HepG2 (cell line): ENCODE results near the gene FAM174C. TPM values are rescaled to one million over a fixed set of nuclear protein-coding genes. Genes with fewer than 3 reads are reported as not detected.

Experiments
- ATAC-seq: fragments of 200-7000 bp; cut with Tn5 transposase; 3 replicates; pipeline ENCODE4 v1.9.1; 2020; ENCODE audit warnings: mild to moderate bottlenecking, moderate library complexity
- BruUV-seq: library from RNA; stranded (reverse); fragments of 400-500 nt; replicated peaks from 2 replicates; lab custom pipeline; 2021; lab: Mats Ljungman, UMichigan
- CTCF ChIA-PET: fragments of 300-600 bp; formaldehyde crosslinking; extraction: SDS; loops from one replicate; lab custom pipeline; 2021; ENCODE audit warnings: low total read pairs, inconsistent platforms, low intra/inter-chr PET ratio; lab: Yijun Ruan, JAX
- POLR2A ChIA-PET: fragments of 350-600 bp; sonication (Branson Sonifier 250); formaldehyde crosslinking; loops from one replicate; lab custom pipeline; 2020; ENCODE audit warnings: antibody characterized with exemption, inconsistent platforms; lab: Yijun Ruan, JAX
- DNase-seq: peaks from one replicate; pipeline ENCODE4 v3.0.0-alpha.2; 2015; ENCODE audit warnings: low spot score
- FAIRE-seq: peaks from 3 replicates; lab custom pipeline; 2011; peaks lifted over from hg19 to GRCh38; lab: Jason Lieb, UNC
- H2AFZ ChIP-seq: one replicate; pipeline ENCODE4 v1.6.1; 2011; ENCODE audit warnings: low read length, inconsistent platforms
- H3K27ac ChIP-seq: fragments of 300-600 bp; 3 replicates; pipeline ENCODE4 v1.8.0; 2011; ENCODE audit warnings: mixed run types, mild to moderate bottlenecking, mixed read lengths, low read length, inconsistent platforms; ENCODE audit not compliant: insufficient read depth; ENCODE audit errors: extremely low read length
- H3K27me3 ChIP-seq, 2 experiments: fragments of 200-600 bp in 1 of 2; 2 replicates in 1 of 2; 3 replicates in 1 of 2; pipeline versions ENCODE4 v1.6.0 to v1.8.0; 2011; ENCODE audit warnings: low read length in 2 of 2, mild to moderate bottlenecking in 2 of 2, moderate library complexity in 2 of 2, inconsistent platforms in 1 of 2; ENCODE audit not compliant: insufficient read depth in 2 of 2, control insufficient read depth in 1 of 2
- H3K36me3 ChIP-seq, 2 experiments: fragments of 200-600 bp in 1 of 2; replicated peaks in 1 of 2; 2 replicates in 1 of 2; 3 replicates in 1 of 2; pipeline versions ENCODE4 v1.5.1 to v1.8.0; 2011; ENCODE audit warnings: low read length in 2 of 2, inconsistent platforms in 1 of 2; ENCODE audit not compliant: insufficient read depth in 2 of 2, control insufficient read depth in 1 of 2
- H3K4me1 ChIP-seq: 2 replicates; pipeline ENCODE4 v1.5.1; 2012; ENCODE audit warnings: low read length, inconsistent platforms; ENCODE audit not compliant: insufficient read depth
- H3K4me2 ChIP-seq: 2 replicates; pipeline ENCODE4 v1.6.0; 2011; ENCODE audit warnings: low read depth, low read length, inconsistent platforms
- H3K4me3 ChIP-seq, 3 experiments: fragments of 200-600 bp in 1 of 3; sonication (generic), shearing (Covaris generic) in 1 of 3; replicated peaks in 1 of 3; 2 replicates each; pipeline ENCODE4 v1.5.1; 2011 to 2016; ENCODE audit warnings: low read length in 3 of 3, inconsistent platforms in 2 of 3, low read depth in 2 of 3, mild to moderate bottlenecking in 2 of 3, control low read depth in 1 of 3, mixed read lengths in 1 of 3; ENCODE audit not compliant: insufficient read depth in 1 of 3
- H3K79me2 ChIP-seq: one replicate; pipeline ENCODE4 v1.6.1; 2011; ENCODE audit warnings: low read length, inconsistent platforms; ENCODE audit not compliant: insufficient read depth
- H3K9ac ChIP-seq: 2 replicates; pipeline ENCODE4 v1.6.0; 2011; ENCODE audit warnings: mild to moderate bottlenecking, low read depth, low read length, inconsistent platforms; ENCODE audit not compliant: insufficient read depth
- H3K9me3 ChIP-seq: 2 replicates; pipeline ENCODE4 v1.5.1; 2012; ENCODE audit warnings: mild to moderate bottlenecking, low read length
- H4K20me1 ChIP-seq: 2 replicates; pipeline ENCODE4 v1.6.0; 2011; ENCODE audit warnings: inconsistent platforms, mild to moderate bottlenecking, low read length, moderate library complexity; ENCODE audit not compliant: insufficient read depth
- CC2D1A ChIP-seq: sonication (generic); formaldehyde crosslinking; IDR thresholded peaks from 2 replicates; pipeline ENCODE4 v1.8.1; 2023; ENCODE audit warnings: mild to moderate bottlenecking, missing genetic modification reagents
- ESRRA ChIP-seq: sonication (generic); formaldehyde crosslinking; IDR thresholded peaks from 2 replicates; pipeline ENCODE4 v1.5.1; 2020; ENCODE audit warnings: mild to moderate bottlenecking, low read depth, missing genetic modification reagents
- GATAD2A ChIP-seq: IDR thresholded peaks from 2 replicates; pipeline ENCODE4 v1.6.1; 2016
- MBD4 ChIP-seq: IDR thresholded peaks from 2 replicates; pipeline ENCODE4 v1.6.1; 2012; ENCODE audit warnings: low read length, inconsistent platforms, borderline replicate concordance
- NFRKB ChIP-seq: fragments of 450-650 bp; IDR thresholded peaks from 2 replicates; pipeline ENCODE4 v1.6.1; 2017
- XBP1 ChIP-seq: sonication (generic); formaldehyde crosslinking; IDR thresholded peaks from 2 replicates; pipeline ENCODE4 v1.5.0; 2020; ENCODE audit warnings: missing genetic modification reagents
- ZNF792 ChIP-seq: IDR thresholded peaks from 2 replicates; pipeline ENCODE4 v1.6.1; 2016
- WGBS: methylation state at CpG from one replicate; pipeline ENCODE4 v1.1.6; 2017; ENCODE audit warnings: low lambda C conversion rate; 5-methylcytosine and 5-hydroxymethylcytosine counted together
- in situ Hi-C: cut with HindIII; loops from 2 replicates; pipeline ENCODE4 v1.10.0; 2017; ENCODE audit warnings: low pct_unique_long_range_greater_than_20kb; ENCODE audit not compliant: extremely low pct_ligation_motif_present
- intact Hi-C: fragments of 100-400 bp; cut with micrococcal nuclease; formaldehyde crosslinking; loops from one replicate; pipeline ENCODE4 v1.10.0; 2022; ENCODE audit not compliant: unreplicated experiment
- polyA plus RNA-seq, 8 experiments: library from polyadenylated mRNA; depleted of rRNA in 3 of 8; stranded (reverse) in 7 of 8; unstranded in 1 of 8; fragments of >200 nt; fragmentation: Illumina TruSeq in 4 of 8; extraction: Trizol in 4 of 8; gene quantifications; 2 replicates each; pipeline versions ENCODE4 v1.2.1 to v1.2.3, GENCODE V29; 2011 to 2016; ENCODE audit warnings: low read depth in 4 of 8, missing spikeins in 1 of 8, mixed read lengths in 1 of 8; ENCODE audit not compliant: insufficient read depth in 1 of 8
- total RNA-seq, 5 experiments: library from RNA; depleted of rRNA; stranded (reverse); fragments of >200 nt; fragmentation: Illumina TruSeq; extraction: Trizol; gene quantifications; 2 replicates each; pipeline ENCODE4 v1.2.3, GENCODE V29; 2016; ENCODE audit warnings: low read depth in 1 of 5
- TF ChIP-seq, protein P1 (sequence below): sonication (generic); formaldehyde crosslinking; IDR thresholded peaks from 2 replicates; pipeline ENCODE4 v1.8.0; 2022; ENCODE audit warnings: mild to moderate bottlenecking, missing genetic modification reagents, moderate library complexity
- TF ChIP-seq, protein P2 (sequence below): sonication (generic); formaldehyde crosslinking; conservative IDR thresholded peaks from 2 replicates; pipeline ENCODE4 v1.8.0; 2022; ENCODE audit warnings: mild to moderate bottlenecking, moderate library complexity, missing genetic modification reagents
- TF ChIP-seq, protein P3 (sequence below): IDR thresholded peaks from 2 replicates; pipeline ENCODE4 v1.6.1; 2012; ENCODE audit warnings: low read depth, low read length, improper control_type of control experiment

Gene FAM174C
- total and polyA plus RNA-seq, 2 of the 13 experiments (the other 11 are each of a cell fraction or from before 2014, with no cell fraction given), result 19.5 to 31.3 TPM

- DNase-seq, result no peak
- intact Hi-C loops (no loop called here), in situ Hi-C loops (no loop called here)
- ChIA-PET CTCF (no interaction called here), POLR2A (no interaction called here)
- H3K9me3 ChIP-seq, result no peaks in the 10 kb centered on the region
- no peak overlapping the region for H3K27ac ChIP-seq
- no peak overlapping the region for H2AFZ ChIP-seq
- WGBS, result 99% methylated on average over 39 of the region's 43 CpGs
- H3K4me3 ChIP-seq, result no peak overlapping the region
- peaks cover 0 to 3% of the 10 kb centered on the region in 2 experiments; a peak in 1 of 5 replicates for H3K36me3 ChIP-seq
- ATAC-seq, result no peak
- no peak overlapping the region for H3K9ac ChIP-seq
- no peaks in the 10 kb centered on the region for H3K79me2 ChIP-seq
- H4K20me1 ChIP-seq, result no peaks in the 10 kb centered on the region
- no TSS peak for BruUV-seq
- TF ChIP-seq NFRKB (no peak), GATAD2A (no peak), ZNF792 (CRISPR knock-in tag) (no peak), XBP1 (CRISPR knock-in tag) (no peak), CC2D1A (CRISPR knock-in tag) (no peak), MBD4 (no peak), ESRRA (no peak)
- TF ChIP-seq, protein P1, sequence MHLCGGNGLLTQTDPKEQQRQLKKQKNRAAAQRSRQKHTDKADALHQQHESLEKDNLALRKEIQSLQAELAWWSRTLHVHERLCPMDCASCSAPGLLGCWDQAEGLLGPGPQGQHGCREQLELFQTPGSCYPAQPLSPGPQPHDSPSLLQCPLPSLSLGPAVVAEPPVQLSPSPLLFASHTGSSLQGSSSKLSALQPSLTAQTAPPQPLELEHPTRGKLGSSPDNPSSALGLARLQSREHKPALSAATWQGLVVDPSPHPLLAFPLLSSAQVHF (CRISPR knock-in tag), result no peak
- TF ChIP-seq, protein P2, sequence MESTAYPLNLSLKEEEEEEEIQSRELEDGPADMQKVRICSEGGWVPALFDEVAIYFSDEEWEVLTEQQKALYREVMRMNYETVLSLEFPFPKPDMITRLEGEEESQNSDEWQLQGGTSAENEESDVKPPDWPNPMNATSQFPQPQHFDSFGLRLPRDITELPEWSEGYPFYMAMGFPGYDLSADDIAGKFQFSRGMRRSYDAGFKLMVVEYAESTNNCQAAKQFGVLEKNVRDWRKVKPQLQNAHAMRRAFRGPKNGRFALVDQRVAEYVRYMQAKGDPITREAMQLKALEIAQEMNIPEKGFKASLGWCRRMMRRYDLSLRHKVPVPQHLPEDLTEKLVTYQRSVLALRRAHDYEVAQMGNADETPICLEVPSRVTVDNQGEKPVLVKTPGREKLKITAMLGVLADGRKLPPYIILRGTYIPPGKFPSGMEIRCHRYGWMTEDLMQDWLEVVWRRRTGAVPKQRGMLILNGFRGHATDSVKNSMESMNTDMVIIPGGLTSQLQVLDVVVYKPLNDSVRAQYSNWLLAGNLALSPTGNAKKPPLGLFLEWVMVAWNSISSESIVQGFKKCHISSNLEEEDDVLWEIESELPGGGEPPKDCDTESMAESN (CRISPR knock-in tag), result no peak
- TF ChIP-seq, protein P3, sequence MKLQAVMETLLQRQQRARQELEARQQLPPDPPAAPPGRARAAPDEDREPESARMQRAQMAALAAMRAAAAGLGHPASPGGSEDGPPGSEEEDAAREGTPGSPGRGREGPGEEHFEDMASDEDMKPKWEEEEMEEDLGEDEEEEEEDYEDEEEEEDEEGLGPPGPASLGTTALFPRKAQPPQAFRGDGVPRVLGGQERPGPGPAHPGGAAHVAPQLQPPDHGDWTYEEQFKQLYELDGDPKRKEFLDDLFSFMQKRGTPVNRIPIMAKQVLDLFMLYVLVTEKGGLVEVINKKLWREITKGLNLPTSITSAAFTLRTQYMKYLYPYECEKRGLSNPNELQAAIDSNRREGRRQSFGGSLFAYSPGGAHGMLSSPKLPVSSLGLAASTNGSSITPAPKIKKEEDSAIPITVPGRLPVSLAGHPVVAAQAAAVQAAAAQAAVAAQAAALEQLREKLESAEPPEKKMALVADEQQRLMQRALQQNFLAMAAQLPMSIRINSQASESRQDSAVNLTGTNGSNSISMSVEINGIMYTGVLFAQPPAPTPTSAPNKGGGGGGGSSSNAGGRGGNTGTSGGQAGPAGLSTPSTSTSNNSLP, result no peak
- peaks cover 43% of the 10 kb centered on the region for H3K4me1 ChIP-seq
- no peak overlapping the region for H3K4me2 ChIP-seq
- no peak for FAIRE-seq
- no peaks in the 10 kb centered on the region for H3K27me3 ChIP-seq
These were observed 40.4 kb upstream of the FAM174C start for GRCh38 chr19:1234955-1235380.
